Measurements from ENCODE around the gene SDF4.

SDF4 gene

GRCh38 chr1:1231400-1232207 lies at the start of gene SDF4 (continued):
- TF ChIP-seq, protein P1, sequence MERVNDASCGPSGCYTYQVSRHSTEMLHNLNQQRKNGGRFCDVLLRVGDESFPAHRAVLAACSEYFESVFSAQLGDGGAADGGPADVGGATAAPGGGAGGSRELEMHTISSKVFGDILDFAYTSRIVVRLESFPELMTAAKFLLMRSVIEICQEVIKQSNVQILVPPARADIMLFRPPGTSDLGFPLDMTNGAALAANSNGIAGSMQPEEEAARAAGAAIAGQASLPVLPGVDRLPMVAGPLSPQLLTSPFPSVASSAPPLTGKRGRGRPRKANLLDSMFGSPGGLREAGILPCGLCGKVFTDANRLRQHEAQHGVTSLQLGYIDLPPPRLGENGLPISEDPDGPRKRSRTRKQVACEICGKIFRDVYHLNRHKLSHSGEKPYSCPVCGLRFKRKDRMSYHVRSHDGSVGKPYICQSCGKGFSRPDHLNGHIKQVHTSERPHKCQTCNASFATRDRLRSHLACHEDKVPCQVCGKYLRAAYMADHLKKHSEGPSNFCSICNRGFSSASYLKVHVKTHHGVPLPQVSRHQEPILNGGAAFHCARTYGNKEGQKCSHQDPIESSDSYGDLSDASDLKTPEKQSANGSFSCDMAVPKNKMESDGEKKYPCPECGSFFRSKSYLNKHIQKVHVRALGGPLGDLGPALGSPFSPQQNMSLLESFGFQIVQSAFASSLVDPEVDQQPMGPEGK (tag by site-specific recombination; IDR thresholded peaks at IDR 0.05), result peak; percentile 82
- peak; percentile 17; the same call in 1 of the 2 replicates for TF ChIP-seq ZNF398 (tag by site-specific recombination; IDR thresholded peaks at IDR 0.05)
- no peak for TF ChIP-seq ZNF416 (tag by site-specific recombination; IDR thresholded peaks at IDR 0.05)
- TF ChIP-seq ZNF2 (tag by site-specific recombination; IDR thresholded peaks at IDR 0.05), result no peak
- 0 out of 2 replicates have a peak, but pooled peaks have one; percentile 14 for TF ChIP-seq OSR2 (tag by site-specific recombination; IDR thresholded peaks at IDR 0.05)
- no peak for TF ChIP-seq ZNF133 (tag by site-specific recombination; IDR thresholded peaks at IDR 0.05)
- TF ChIP-seq, protein P2, sequence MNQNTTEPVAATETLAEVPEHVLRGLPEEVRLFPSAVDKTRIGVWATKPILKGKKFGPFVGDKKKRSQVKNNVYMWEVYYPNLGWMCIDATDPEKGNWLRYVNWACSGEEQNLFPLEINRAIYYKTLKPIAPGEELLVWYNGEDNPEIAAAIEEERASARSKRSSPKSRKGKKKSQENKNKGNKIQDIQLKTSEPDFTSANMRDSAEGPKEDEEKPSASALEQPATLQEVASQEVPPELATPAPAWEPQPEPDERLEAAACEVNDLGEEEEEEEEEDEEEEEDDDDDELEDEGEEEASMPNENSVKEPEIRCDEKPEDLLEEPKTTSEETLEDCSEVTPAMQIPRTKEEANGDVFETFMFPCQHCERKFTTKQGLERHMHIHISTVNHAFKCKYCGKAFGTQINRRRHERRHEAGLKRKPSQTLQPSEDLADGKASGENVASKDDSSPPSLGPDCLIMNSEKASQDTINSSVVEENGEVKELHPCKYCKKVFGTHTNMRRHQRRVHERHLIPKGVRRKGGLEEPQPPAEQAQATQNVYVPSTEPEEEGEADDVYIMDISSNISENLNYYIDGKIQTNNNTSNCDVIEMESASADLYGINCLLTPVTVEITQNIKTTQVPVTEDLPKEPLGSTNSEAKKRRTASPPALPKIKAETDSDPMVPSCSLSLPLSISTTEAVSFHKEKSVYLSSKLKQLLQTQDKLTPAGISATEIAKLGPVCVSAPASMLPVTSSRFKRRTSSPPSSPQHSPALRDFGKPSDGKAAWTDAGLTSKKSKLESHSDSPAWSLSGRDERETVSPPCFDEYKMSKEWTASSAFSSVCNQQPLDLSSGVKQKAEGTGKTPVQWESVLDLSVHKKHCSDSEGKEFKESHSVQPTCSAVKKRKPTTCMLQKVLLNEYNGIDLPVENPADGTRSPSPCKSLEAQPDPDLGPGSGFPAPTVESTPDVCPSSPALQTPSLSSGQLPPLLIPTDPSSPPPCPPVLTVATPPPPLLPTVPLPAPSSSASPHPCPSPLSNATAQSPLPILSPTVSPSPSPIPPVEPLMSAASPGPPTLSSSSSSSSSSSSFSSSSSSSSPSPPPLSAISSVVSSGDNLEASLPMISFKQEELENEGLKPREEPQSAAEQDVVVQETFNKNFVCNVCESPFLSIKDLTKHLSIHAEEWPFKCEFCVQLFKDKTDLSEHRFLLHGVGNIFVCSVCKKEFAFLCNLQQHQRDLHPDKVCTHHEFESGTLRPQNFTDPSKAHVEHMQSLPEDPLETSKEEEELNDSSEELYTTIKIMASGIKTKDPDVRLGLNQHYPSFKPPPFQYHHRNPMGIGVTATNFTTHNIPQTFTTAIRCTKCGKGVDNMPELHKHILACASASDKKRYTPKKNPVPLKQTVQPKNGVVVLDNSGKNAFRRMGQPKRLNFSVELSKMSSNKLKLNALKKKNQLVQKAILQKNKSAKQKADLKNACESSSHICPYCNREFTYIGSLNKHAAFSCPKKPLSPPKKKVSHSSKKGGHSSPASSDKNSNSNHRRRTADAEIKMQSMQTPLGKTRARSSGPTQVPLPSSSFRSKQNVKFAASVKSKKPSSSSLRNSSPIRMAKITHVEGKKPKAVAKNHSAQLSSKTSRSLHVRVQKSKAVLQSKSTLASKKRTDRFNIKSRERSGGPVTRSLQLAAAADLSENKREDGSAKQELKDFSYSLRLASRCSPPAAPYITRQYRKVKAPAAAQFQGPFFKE (tag by site-specific recombination; IDR thresholded peaks at IDR 0.05; ENCODE audit: borderline replicate concordance), result no peak
- TF ChIP-seq INSM2 (tag by site-specific recombination; IDR thresholded peaks at IDR 0.05), result no peak
- no peak for TF ChIP-seq HIC1 (tag by site-specific recombination; IDR thresholded peaks at IDR 0.05)
- TF ChIP-seq, protein P3, sequence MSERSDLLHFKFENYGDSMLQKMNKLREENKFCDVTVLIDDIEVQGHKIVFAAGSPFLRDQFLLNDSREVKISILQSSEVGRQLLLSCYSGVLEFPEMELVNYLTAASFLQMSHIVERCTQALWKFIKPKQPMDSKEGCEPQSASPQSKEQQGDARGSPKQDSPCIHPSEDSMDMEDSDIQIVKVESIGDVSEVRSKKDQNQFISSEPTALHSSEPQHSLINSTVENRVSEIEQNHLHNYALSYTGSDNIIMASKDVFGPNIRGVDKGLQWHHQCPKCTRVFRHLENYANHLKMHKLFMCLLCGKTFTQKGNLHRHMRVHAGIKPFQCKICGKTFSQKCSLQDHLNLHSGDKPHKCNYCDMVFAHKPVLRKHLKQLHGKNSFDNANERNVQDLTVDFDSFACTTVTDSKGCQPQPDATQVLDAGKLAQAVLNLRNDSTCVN (tag by site-specific recombination; optimal IDR thresholded peaks at IDR 0.05), result peak; percentile 91
- TF ChIP-seq ZNF174 (tag by site-specific recombination; IDR thresholded peaks at IDR 0.05), result no peak
- TF ChIP-seq, protein P4, sequence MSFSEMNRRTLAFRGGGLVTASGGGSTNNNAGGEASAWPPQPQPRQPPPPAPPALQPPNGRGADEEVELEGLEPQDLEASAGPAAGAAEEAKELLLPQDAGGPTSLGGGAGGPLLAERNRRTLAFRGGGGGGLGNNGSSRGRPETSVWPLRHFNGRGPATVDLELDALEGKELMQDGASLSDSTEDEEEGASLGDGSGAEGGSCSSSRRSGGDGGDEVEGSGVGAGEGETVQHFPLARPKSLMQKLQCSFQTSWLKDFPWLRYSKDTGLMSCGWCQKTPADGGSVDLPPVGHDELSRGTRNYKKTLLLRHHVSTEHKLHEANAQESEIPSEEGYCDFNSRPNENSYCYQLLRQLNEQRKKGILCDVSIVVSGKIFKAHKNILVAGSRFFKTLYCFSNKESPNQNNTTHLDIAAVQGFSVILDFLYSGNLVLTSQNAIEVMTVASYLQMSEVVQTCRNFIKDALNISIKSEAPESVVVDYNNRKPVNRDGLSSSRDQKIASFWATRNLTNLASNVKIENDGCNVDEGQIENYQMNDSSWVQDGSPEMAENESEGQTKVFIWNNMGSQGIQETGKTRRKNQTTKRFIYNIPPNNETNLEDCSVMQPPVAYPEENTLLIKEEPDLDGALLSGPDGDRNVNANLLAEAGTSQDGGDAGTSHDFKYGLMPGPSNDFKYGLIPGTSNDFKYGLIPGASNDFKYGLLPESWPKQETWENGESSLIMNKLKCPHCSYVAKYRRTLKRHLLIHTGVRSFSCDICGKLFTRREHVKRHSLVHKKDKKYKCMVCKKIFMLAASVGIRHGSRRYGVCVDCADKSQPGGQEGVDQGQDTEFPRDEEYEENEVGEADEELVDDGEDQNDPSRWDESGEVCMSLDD (tag by site-specific recombination; IDR thresholded peaks at IDR 0.05), result no peak
- TF ChIP-seq ZNF561 (tag by site-specific recombination; IDR thresholded peaks at IDR 0.05; ENCODE audit: borderline replicate concordance), result peak; percentile 93; the same call in 1 of the 2 replicates
- no peak for TF ChIP-seq ZNF16 (tag by site-specific recombination; IDR thresholded peaks at IDR 0.05; ENCODE audit: low read depth)
- TF ChIP-seq, protein P5, sequence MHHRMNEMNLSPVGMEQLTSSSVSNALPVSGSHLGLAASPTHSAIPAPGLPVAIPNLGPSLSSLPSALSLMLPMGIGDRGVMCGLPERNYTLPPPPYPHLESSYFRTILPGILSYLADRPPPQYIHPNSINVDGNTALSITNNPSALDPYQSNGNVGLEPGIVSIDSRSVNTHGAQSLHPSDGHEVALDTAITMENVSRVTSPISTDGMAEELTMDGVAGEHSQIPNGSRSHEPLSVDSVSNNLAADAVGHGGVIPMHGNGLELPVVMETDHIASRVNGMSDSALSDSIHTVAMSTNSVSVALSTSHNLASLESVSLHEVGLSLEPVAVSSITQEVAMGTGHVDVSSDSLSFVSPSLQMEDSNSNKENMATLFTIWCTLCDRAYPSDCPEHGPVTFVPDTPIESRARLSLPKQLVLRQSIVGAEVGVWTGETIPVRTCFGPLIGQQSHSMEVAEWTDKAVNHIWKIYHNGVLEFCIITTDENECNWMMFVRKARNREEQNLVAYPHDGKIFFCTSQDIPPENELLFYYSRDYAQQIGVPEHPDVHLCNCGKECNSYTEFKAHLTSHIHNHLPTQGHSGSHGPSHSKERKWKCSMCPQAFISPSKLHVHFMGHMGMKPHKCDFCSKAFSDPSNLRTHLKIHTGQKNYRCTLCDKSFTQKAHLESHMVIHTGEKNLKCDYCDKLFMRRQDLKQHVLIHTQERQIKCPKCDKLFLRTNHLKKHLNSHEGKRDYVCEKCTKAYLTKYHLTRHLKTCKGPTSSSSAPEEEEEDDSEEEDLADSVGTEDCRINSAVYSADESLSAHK (tag by site-specific recombination; IDR thresholded peaks at IDR 0.05), result no peak
- no peak for TF ChIP-seq ZNF707 (tag by site-specific recombination; IDR thresholded peaks at IDR 0.05)
